ENCODE measurements around the gene DLG4.
"Not testable (repeated sequence)": the region's sequence is repeated elsewhere in the genome, so short reads cannot be mapped to it uniquely, and the experiment has no call there.

The DLG4 gene

GRCh38 chr17:7249214-7249613, 29.6 kb upstream of the DLG4 start:
- DNase-seq (ENCODE audit: low spot score): no peak

GRCh38 chr17:7248796-7249195, 29.2 kb upstream of the DLG4 start:
- DNase-seq (ENCODE audit: low spot score): no peak

GRCh38 chr17:7246779-7247178, 27.1 kb upstream of the DLG4 start:
- DNase-seq (ENCODE audit: low spot score): no peak

DNA sequence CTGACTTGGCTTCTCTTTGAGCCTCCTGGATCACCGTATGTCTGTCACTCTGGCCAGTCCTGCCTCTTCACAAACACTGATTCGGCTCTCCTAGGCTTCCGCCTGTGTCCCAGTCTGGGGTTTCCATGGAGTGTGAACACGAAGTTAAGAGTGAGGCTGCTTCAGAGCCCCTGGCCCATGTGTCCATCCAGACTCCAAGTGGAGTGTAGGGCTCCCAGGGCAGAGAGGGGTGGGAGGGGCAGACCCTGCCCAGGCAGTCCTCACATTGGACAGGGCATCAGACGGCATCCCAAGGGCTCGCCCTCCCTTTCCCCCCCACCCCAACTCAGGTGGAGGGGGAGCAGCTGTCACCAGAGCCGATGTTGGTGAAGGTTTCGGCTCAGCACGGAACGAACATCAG, 24.2 kb upstream of the DLG4 start:
- DNase-seq (ENCODE audit: low spot score): not testable (repeated sequence)

GRCh38 chr17:7243453-7243729, 23.8 kb upstream of the DLG4 start:
- no peak for DNase-seq (ENCODE audit: low spot score)

DNA sequence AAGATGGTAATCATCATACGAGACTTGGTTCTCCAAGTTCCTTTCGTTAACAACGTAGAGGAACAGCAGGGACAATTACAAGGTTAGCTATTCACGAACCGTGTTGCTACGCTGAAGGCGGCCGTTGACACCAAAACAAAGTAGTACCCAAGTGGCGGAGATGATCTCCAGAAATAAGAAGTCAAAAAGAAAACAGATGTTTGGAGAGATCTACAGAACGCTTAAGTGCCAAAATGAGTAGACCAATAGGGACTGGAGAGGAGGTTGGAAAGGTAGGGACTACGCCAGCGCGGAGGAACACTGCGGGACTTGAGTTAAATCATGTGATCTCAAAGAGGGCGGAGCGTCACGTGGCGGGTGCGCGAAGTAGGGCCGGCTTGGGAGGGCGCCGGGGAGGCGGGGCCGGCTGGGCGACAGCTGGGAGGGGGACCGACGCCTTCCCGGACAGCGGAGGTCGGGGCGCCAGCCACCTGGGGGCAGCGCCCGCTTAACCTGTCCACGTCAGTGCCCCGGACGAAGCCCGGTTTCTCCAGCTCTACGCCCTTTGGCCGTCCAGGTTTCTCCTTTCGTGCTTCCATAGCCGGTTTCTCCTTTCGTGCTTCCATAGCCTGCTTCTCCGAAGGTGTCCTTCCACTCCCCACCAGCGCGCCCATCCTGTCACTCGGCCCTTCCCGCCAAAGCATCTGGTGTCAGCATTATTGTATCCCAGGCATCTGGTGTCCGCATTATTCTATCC, 23.2 kb upstream of the DLG4 start:
- DNase-seq (ENCODE audit: low spot score): peak; percentile 85

- peak; percentile 78 for DNase-seq (ENCODE audit: low spot score)
These were observed 22.4 kb upstream of the DLG4 start, which contains the start of gene GABARAP for GRCh38 chr17:7241783-7242716. Gene GABARAP, minus strand, starts transcription at chr17:7242449. Its CDS starts 119 bp downstream, at chr17:7242330.

DNA sequence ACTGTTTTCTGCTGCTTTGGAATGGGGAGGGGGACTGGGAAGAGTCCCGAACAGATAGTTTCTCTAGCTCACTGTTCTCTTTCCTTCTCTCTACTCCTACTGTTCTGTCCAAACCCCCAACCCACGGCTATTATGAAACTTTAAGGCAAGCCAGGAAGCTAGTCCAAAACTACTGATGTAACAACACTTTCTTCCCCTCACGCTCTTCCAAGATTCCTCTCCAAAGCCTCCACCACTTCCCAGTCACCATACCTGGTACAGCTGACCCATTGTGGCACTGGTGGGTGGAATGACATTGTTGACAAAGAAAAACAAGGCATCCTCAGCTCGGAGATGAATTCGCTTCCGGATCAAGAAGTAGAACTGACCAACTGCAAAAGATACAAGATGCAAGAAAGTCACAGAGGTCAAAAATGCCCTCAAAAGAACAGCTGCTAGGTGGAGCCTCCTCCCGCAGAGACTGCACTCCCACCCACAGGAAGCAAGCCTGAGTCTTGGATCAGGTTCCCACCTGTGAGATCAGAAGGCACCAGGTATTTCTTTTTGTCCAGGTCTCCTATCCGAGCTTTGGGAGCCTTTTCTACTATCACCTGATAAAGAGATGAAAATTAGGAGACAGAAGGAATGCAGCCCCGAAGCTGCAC, 21.6 kb upstream of the DLG4 start:
- no peak for DNase-seq (ENCODE audit: low spot score)

GRCh38 chr17:7240375-7240774, 20.7 kb upstream of the DLG4 start:
- peak; percentile 30 for DNase-seq (ENCODE audit: low spot score)

GRCh38 chr17:7239091-7240027, 19.7 kb upstream of the DLG4 start, which contains the start of gene PHF23:
Gene PHF23, minus strand, starts transcription at chr17:7239457. Its CDS starts 178 bp downstream, at chr17:7239279.
- DNase-seq (ENCODE audit: low spot score): peak; percentile 92

DNA sequence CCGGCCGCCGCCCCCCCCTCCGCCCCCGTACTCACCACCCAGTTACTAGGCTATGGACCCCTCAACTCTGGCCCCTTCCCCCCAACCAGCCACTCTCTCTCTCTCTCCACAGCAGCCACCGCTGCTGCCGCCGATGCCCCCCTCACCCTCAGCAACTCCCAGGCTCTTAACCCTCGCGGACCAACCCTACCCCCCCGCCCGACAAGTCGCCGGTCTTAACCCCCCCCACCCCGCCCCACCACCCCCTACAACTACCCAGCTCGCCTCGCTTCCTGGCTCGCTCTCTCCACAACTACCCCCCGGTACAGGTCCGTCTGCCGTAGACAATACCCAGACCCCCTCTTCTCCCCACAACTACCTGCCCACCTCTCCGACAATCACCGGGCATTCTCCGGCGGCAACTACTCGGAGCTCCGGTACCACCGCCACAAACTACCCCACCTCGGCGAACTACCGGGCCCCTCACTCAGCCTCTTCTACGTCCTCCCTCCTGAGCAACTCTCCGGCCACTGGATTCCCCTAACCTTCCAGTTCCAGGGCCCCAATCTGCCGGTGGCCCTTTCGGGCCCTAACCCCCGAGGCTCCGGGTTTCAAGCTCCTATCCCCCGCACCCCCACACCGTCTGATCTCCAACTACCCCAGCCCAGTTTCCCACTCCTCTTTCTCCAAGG, 18.9 kb upstream of the DLG4 start:
- peak; percentile 24 for DNase-seq (ENCODE audit: low spot score)

GRCh38 chr17:7237761-7238419, 18.3 kb upstream of the DLG4 start:
- DNase-seq (ENCODE audit: low spot score): peak; percentile 70

DNA sequence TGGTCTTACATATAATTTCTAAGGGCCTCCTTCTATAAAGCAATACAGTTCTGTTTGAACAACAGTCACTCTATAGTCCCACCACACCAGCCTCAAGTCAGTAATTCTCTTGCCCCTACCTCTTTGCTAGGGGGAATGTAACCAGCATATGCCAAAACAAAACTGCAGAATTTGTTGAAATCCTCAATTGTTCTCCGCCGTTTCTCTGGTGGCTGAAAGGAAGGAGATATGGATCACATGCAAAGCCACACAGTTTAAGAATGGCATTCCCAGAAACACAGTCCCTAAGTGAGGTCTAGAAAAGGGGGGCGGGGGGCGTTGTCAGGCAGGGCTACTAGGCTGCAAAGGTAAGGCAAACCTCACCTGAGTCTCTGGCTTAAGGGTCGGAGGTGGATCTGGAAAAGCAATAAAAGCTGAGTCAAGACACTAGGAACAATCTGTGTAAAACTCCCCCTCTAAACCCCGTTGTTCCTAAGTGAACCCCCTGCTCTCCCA, 17.7 kb upstream of the DLG4 start:
- no peak for DNase-seq (ENCODE audit: low spot score)

DNA sequence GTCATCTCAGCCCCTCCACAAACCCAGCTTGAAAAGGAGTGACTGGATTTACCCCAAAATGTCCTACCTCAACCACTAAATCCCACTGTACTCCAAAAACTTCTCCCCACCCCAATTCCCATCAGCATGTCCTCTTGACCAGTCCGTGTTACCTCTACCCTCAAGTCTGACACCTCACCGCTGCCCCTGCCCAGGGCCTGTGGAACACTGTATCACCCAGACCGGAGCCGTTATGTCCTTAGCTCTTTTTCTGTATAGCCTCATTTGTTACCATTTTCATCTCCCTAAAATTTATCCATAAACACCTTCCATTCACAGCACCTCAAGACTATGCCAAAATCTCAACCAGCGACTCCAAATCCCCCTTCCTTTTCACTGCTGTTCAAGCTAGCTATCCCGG, 17.2 kb upstream of the DLG4 start:
- no peak for DNase-seq (ENCODE audit: low spot score)

- no peak for DNase-seq (ENCODE audit: low spot score)
These were observed 16.3 kb upstream of the DLG4 start for GRCh38 chr17:7235693-7236665.

DNA sequence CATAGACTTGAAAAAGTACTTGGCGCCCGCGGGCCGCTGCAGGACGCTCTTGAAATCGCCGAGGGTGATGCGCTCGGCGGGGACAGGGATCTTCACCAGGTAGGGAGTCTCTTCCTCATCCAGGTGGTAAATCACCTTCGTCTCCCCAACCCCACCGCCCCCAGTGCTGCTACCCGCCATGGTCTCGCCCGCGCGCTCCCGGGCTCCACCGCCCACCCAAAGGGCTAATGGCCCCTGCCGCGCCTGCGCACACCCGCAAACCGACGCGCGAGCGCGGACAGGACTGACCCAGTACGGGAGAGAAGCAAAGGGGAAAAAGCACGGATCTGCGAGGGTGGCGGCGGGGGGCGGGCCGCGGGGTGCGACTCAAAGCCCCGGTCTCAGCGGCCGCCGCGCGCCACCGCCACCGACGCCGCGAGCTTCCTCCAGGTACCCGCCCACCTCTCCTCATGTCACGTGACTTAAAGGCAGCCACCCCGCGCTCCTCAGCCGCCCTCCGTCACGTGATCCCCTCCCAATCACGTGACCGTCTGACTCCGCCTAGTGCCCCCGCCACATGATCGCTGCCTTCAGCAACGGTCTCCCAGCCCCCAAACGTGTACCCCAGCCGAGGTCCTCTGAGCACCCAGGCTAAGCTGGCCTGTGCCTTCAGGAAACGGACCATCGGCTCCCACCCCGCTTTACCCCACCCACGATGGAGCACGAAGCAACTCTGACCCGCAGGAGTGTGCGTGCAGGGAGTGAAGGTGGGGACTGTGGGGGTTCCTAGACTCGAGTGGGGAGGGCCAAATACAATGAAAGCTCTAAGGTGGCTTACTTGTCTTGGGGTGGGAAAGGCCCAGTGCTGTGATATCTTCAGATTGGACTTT, 14.7 kb upstream of the DLG4 start, which contains the start of gene DVL2:
Gene DVL2, minus strand, starts transcription at position 435 of the 869 bp plus-strand sequence. Its CDS starts 255 bp downstream, at position 180.
- DNase-seq (ENCODE audit: low spot score): peak; percentile 89

GRCh38 chr17:7233701-7234082, 14.1 kb upstream of the DLG4 start:
- DNase-seq (ENCODE audit: low spot score): no peak

DNA sequence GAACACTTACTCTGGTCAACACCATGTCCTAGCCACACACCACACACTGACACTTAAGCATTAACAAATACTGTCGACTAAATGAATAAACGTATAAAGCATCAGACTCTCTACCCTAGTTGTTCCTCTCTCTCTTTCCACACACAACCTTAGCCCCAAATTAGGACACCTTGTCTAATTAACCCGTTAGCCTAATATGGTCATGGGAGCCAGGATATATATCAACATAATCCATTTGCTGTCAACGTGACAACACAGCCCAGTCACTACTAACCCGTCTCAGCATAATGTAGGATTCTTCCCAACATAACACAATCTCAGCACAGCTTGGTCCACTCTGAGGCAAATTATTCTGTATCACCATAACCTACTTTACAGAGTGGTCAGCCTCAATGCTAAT, 12.5 kb upstream of the DLG4 start:
- DNase-seq (ENCODE audit: low spot score): no peak
